Measurements from ENCODE around the gene EN1.

The EN1 gene

GRCh38 chr2:118800736-118801135 is 46.7 kb downstream of the EN1 start:
- DNase-seq: no peak
- Histone ChIP-seq H3K9me3 (no peaks in the 10 kb centered on the region), H3K36me3 (no peaks in the 10 kb centered on the region), H3K27me3 (no peaks in the 10 kb centered on the region), H3K4me3 (ENCODE audit: low read depth, low read length) (no peak overlapping the region), H3K4me1 (no peaks in the 10 kb centered on the region)
- TF ChIP-seq, protein P1, sequence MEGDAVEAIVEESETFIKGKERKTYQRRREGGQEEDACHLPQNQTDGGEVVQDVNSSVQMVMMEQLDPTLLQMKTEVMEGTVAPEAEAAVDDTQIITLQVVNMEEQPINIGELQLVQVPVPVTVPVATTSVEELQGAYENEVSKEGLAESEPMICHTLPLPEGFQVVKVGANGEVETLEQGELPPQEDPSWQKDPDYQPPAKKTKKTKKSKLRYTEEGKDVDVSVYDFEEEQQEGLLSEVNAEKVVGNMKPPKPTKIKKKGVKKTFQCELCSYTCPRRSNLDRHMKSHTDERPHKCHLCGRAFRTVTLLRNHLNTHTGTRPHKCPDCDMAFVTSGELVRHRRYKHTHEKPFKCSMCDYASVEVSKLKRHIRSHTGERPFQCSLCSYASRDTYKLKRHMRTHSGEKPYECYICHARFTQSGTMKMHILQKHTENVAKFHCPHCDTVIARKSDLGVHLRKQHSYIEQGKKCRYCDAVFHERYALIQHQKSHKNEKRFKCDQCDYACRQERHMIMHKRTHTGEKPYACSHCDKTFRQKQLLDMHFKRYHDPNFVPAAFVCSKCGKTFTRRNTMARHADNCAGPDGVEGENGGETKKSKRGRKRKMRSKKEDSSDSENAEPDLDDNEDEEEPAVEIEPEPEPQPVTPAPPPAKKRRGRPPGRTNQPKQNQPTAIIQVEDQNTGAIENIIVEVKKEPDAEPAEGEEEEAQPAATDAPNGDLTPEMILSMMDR (IDR thresholded peaks at IDR 0.05; ENCODE audit: low read depth, low read length): no peak

DNA sequence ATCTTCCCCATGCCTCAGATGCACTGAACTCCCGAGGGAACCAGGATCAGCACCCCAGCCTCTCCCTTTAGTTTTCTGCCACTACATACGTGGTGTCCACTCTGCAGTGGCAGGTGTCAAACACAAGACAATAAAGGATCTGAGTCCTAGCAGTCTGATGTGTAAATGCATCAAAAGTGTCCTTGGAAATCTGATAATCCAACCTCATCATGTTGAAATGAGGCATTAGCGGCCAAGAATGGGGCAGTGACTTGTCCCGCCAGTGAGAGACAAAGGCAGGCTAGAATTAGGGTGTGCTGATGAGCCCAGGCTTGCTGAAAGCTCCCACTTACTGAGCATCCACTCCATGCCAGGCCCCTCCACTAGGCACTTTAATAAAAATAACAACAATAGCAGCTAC is 52.9 kb downstream of the EN1 start:
- Histone ChIP-seq H3K4me3 (ENCODE audit: low read depth, low read length) (no peak overlapping the region), H3K9me3 (no peaks in the 10 kb centered on the region), H3K27me3 (no peaks in the 10 kb centered on the region), H3K4me1 (no peaks in the 10 kb centered on the region), H3K36me3 (no peaks in the 10 kb centered on the region)
- TF ChIP-seq, protein P1 (IDR thresholded peaks at IDR 0.05; ENCODE audit: low read depth, low read length): no peak
- no peak for DNase-seq
